ENCODE measurements around the gene ITM2A.

The ITM2A gene

DNA sequence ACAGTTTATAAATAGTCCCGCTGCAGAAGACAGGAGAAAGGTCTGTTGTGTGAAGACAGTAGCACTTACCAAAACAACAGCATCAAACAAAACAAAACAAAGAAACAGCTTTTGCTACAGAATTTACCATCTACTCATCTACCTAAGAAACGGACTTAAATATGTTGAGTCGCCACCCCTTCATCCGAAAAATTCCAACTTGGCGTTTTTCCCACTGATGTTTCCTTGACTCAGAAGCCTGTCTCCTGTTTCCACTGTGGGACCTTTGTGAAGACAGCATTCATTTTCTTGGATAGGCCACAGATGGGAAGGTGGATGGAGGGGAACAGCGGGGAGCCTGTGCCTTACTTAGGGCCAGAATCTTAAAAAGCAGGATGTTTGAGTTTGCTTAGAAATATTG, 1.3 kb upstream of the ITM2A start:
- no peaks in the 10 kb centered on the region for H3K79me2 ChIP-seq (ENCODE audit: low read length)
- H3K4me1 ChIP-seq (ENCODE audit: low read length) = peaks cover 11% of the 10 kb centered on the region; the same call in 1 of the 2 replicates
- H2AFZ ChIP-seq (ENCODE audit: low read depth, low read length) = no peak overlapping the region
- no peaks in the 10 kb centered on the region for H3K27me3 ChIP-seq (ENCODE audit: low read depth, low read length)
- no peaks in the 10 kb centered on the region for H3K36me3 ChIP-seq (replicated peaks; ENCODE audit: low read depth, low read length)
- no peaks in the 10 kb centered on the region for H4K20me1 ChIP-seq (ENCODE audit: insufficient read depth, low read length)
- H3K9ac ChIP-seq (ENCODE audit: low read length) = no peak overlapping the region
- no peak overlapping the region for H3K27ac ChIP-seq (ENCODE audit: low read length)
- H3K9me3 ChIP-seq (ENCODE audit: insufficient read depth, low read length) = no peaks in the 10 kb centered on the region
- H3K4me3 ChIP-seq (ENCODE audit: low read length) = no peak overlapping the region
- H3K4me2 ChIP-seq (ENCODE audit: low read length) = no peak overlapping the region
- TF ChIP-seq EZH2phosphoT487 (IDR thresholded peaks at IDR 0.05; ENCODE audit: low read depth) = no peak
- TF ChIP-seq, protein P1, sequence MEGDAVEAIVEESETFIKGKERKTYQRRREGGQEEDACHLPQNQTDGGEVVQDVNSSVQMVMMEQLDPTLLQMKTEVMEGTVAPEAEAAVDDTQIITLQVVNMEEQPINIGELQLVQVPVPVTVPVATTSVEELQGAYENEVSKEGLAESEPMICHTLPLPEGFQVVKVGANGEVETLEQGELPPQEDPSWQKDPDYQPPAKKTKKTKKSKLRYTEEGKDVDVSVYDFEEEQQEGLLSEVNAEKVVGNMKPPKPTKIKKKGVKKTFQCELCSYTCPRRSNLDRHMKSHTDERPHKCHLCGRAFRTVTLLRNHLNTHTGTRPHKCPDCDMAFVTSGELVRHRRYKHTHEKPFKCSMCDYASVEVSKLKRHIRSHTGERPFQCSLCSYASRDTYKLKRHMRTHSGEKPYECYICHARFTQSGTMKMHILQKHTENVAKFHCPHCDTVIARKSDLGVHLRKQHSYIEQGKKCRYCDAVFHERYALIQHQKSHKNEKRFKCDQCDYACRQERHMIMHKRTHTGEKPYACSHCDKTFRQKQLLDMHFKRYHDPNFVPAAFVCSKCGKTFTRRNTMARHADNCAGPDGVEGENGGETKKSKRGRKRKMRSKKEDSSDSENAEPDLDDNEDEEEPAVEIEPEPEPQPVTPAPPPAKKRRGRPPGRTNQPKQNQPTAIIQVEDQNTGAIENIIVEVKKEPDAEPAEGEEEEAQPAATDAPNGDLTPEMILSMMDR (IDR thresholded peaks at IDR 0.05; ENCODE audit: low read depth, low read length) = no peak

DNA sequence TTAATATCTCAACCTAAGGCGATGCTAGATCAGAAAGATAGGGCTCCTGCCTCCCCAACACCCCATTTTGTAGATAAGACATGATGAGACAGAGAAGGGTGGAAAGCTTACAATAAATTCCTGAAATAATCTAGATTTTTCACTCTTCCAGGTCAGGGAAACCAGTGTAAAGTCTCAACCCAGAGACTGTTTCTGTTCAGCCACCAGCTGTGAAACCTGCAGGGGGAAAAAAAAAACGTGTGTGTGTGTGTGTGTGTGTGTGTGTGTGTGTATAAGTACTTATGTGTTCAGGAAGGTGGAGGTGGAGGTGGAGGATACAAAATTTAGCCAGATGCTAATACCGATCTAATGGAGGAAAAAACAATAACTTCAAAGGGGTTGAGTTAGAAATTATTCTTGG, 773 bp upstream of the ITM2A start:
- peak overlapping the region; percentile 86; the same call in 1 of the 2 replicates for H3K4me3 ChIP-seq (ENCODE audit: low read length)
- no peaks in the 10 kb centered on the region for H4K20me1 ChIP-seq (ENCODE audit: insufficient read depth, low read length)
- H3K4me1 ChIP-seq (ENCODE audit: low read length) = peaks cover 11% of the 10 kb centered on the region; the same call in 1 of the 2 replicates
- H3K36me3 ChIP-seq (replicated peaks; ENCODE audit: low read depth, low read length) = no peaks in the 10 kb centered on the region
- no peak overlapping the region for H3K27ac ChIP-seq (ENCODE audit: low read length)
- H3K27me3 ChIP-seq (ENCODE audit: low read depth, low read length) = no peaks in the 10 kb centered on the region
- H2AFZ ChIP-seq (ENCODE audit: low read depth, low read length) = peak overlapping the region; percentile 88; the same call in 1 of the 2 replicates
- no peaks in the 10 kb centered on the region for H3K9me3 ChIP-seq (ENCODE audit: insufficient read depth, low read length)
- no peaks in the 10 kb centered on the region for H3K79me2 ChIP-seq (ENCODE audit: low read length)
- TF ChIP-seq, protein P1 (IDR thresholded peaks at IDR 0.05; ENCODE audit: low read depth, low read length) = no peak
- TF ChIP-seq EZH2phosphoT487 (IDR thresholded peaks at IDR 0.05; ENCODE audit: low read depth) = no peak
- no peak overlapping the region for H3K9ac ChIP-seq (ENCODE audit: low read length)
- H3K4me2 ChIP-seq (ENCODE audit: low read length) = peak overlapping the region; percentile 89

DNA sequence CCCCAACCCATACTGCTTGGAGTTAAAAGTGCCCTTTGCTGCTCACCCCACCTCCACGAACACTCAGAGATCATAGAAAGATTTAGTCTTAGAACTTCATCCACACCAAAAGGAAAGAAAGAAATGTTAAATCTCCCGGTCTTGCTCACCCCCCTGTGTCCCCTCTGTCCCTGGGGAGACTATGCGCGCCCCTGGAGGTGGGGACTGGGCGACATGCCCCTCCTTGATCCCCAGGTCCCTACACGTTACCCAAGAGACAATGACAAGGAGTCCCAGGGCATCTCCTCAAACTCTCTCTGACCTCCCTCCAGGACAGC, 620 bp downstream of the ITM2A start:
- Histone ChIP-seq H3K9me3 (ENCODE audit: insufficient read depth, low read length) (no peaks in the 10 kb centered on the region), H3K4me2 (ENCODE audit: low read length) (peak overlapping the region; percentile 89), H3K4me3 (ENCODE audit: low read length) (peak overlapping the region; percentile 86), H3K36me3 (replicated peaks; ENCODE audit: low read depth, low read length) (no peaks in the 10 kb centered on the region), H3K79me2 (ENCODE audit: low read length) (no peaks in the 10 kb centered on the region), H3K4me1 (ENCODE audit: low read length) (peaks cover 11% of the 10 kb centered on the region; the same call in 1 of the 2 replicates), H3K9ac (ENCODE audit: low read length) (peak overlapping the region; percentile 58), H2AFZ (ENCODE audit: low read depth, low read length) (peak overlapping the region; percentile 69; the same call in 1 of the 2 replicates), H3K27me3 (ENCODE audit: low read depth, low read length) (no peaks in the 10 kb centered on the region), H3K27ac (ENCODE audit: low read length) (no peak overlapping the region), H4K20me1 (ENCODE audit: insufficient read depth, low read length) (no peaks in the 10 kb centered on the region)
- no peak for TF ChIP-seq EZH2phosphoT487 (IDR thresholded peaks at IDR 0.05; ENCODE audit: low read depth)
- TF ChIP-seq, protein P1 (IDR thresholded peaks at IDR 0.05; ENCODE audit: low read depth, low read length) = no peak

DNA sequence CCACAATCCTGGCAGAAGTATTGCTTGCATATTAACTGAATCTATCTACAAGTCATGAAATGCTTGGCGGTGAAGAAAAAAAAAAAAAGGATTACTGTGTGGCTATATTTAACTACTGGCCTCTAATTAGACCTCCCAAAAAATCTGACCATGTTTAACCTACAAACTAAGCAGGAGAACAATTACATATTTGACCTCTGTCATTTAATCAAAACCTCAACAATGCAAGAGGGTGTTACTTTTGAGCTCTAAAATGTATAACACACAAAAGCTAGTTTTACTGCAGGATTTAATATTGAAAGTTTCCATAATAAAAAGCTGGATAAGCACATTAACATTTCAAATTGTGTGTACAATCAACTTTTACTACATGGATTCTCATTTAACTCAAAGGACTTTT, 1.5 kb downstream of the ITM2A start:
- no peak overlapping the region for H3K27ac ChIP-seq (ENCODE audit: low read length)
- H3K9ac ChIP-seq (ENCODE audit: low read length) = no peak overlapping the region
- H3K4me1 ChIP-seq (ENCODE audit: low read length) = peaks cover 11% of the 10 kb centered on the region; the same call in 1 of the 2 replicates
- no peak overlapping the region for H3K4me3 ChIP-seq (ENCODE audit: low read length)
- no peaks in the 10 kb centered on the region for H3K9me3 ChIP-seq (ENCODE audit: insufficient read depth, low read length)
- no peaks in the 10 kb centered on the region for H3K36me3 ChIP-seq (replicated peaks; ENCODE audit: low read depth, low read length)
- no peaks in the 10 kb centered on the region for H3K27me3 ChIP-seq (ENCODE audit: low read depth, low read length)
- TF ChIP-seq, protein P1 (IDR thresholded peaks at IDR 0.05; ENCODE audit: low read depth, low read length) = no peak
- no peak for TF ChIP-seq EZH2phosphoT487 (IDR thresholded peaks at IDR 0.05; ENCODE audit: low read depth)
- peak overlapping the region; percentile 89; the same call in 1 of the 2 replicates for H3K4me2 ChIP-seq (ENCODE audit: low read length)
- H4K20me1 ChIP-seq (ENCODE audit: insufficient read depth, low read length) = no peaks in the 10 kb centered on the region
- H3K79me2 ChIP-seq (ENCODE audit: low read length) = no peaks in the 10 kb centered on the region
- no peak overlapping the region for H2AFZ ChIP-seq (ENCODE audit: low read depth, low read length)
